Right renal cortex interstitium (tissue), 3 donors: ENCODE measurements around the gene DRGX. TPM values are rescaled to one million over a fixed set of nuclear protein-coding genes. Genes with fewer than 3 reads are reported as not detected.

Experiments
- DNase-seq, 3 donors: peaks; one replicate each; pipeline ENCODE4 v3.0.0-alpha.2; 2013; ENCODE audit warnings: low read depth in 3 of 3, low spot score in 2 of 3
- polyA plus RNA-seq, 3 donors: library from polyadenylated mRNA; unstranded; fragments of 120-200 nt; gene quantifications; one replicate each; pipeline ENCODE4 v1.2.1, GENCODE V29; 2013; ENCODE audit not compliant: insufficient read length in 3 of 3

DRGX gene
- polyA plus RNA-seq, 3 donors, result not detected

- DNase-seq, result no peak
Measured at GRCh38 chr10:49323896-49324270, 72.0 kb downstream of the DRGX start.

GRCh38 chr10:49323171-49323895 lies 72.6 kb downstream of the DRGX start:
- no peak for DNase-seq

GRCh38 chr10:49322371-49323170 lies 73.3 kb downstream of the DRGX start:
- DNase-seq, result no peak

- no peak for DNase-seq
Measured at GRCh38 chr10:49321021-49321420, 74.9 kb downstream of the DRGX start.

GRCh38 chr10:49320191-49320590 lies 75.7 kb downstream of the DRGX start:
- no peak for DNase-seq

GRCh38 chr10:49319206-49319605 lies 76.7 kb downstream of the DRGX start:
- no peak for DNase-seq

- no peak for DNase-seq
Measured at GRCh38 chr10:49318755-49319154, 77.1 kb downstream of the DRGX start.

GRCh38 chr10:49318028-49318427 lies 77.9 kb downstream of the DRGX start:
- no peak for DNase-seq

- no peak for DNase-seq
Measured at GRCh38 chr10:49314806-49315205, 81.1 kb downstream of the DRGX start.

Other genes with a start within 250 kb of the DRGX start
- gene TMEM273, start 207.7 kb downstream of the DRGX start, polyA plus RNA-seq, result 1 to 10 TPM; 2.2 to 3.3 (median 2.8) TPM
- gene C10orf71, start 96.9 kb downstream of the DRGX start, polyA plus RNA-seq, result under 1 TPM; 0.08 to 0.19 (median 0.15) TPM
- gene ERCC6, start 143.0 kb upstream of the DRGX start, polyA plus RNA-seq, result 10 to 100 TPM; 16.9 to 18.3 (median 17.9) TPM
- not detected for gene SLC18A3, start 214.2 kb upstream of the DRGX start, polyA plus RNA-seq
- not detected for gene CHAT, start 217.9 kb upstream of the DRGX start, polyA plus RNA-seq